Gastroesophageal sphincter (tissue), 4 donors: ENCODE results near the gene CRIP2. TPM values are rescaled to one million over a fixed set of nuclear protein-coding genes. Genes with fewer than 3 reads are reported as not detected.

Source experiments
- ATAC-seq: fragments of 150-250 bp; one replicate; pipeline ENCODE4 v1.9.1; 2016; ENCODE audit warnings: mild to moderate bottlenecking, moderate library complexity
- H3K27ac ChIP-seq, 4 donors: fragments of 200-600 bp; sonication (generic) in 3 of 4; 1 replicate in 3 of 4; 2 replicates in 1 of 4; pipeline ENCODE4 v1.5.1; 2016 to 2019
- H3K27me3 ChIP-seq: fragments of 200-600 bp; sonication (generic); one replicate; pipeline ENCODE4 v1.5.1; 2019
- H3K36me3 ChIP-seq, 2 donors: fragments of 200-600 bp; sonication (generic); one replicate each; pipeline ENCODE4 v1.5.1; 2019; ENCODE audit warnings: control low read depth in 1 of 2
- H3K4me1 ChIP-seq, 3 donors: fragments of 200-600 bp; sonication (generic); 1 replicate in 2 of 3; 2 replicates in 1 of 3; pipeline ENCODE4 v1.5.1; 2016 to 2019; ENCODE audit warnings: control low read depth in 2 of 3
- H3K4me3 ChIP-seq, 2 donors: fragments of 200-600 bp; sonication (generic); one replicate each; pipeline ENCODE4 v1.5.1; 2019; ENCODE audit warnings: mild to moderate bottlenecking in 1 of 2, moderate library complexity in 1 of 2
- H3K9me3 ChIP-seq, 3 donors: fragments of 200-600 bp; sonication (generic); one replicate each; pipeline ENCODE4 v1.5.1; 2017 to 2019; ENCODE audit warnings: control low read depth in 2 of 3
- EP300 ChIP-seq: sonication (generic); formaldehyde crosslinking; IDR thresholded peaks from one replicate; pipeline ENCODE4 v1.6.1; 2017; ENCODE audit warnings: antibody characterized with exemption, mild to moderate bottlenecking
- POLR2A ChIP-seq, 2 donors: fragments of 450-650 bp; IDR thresholded peaks; one replicate each; pipeline ENCODE4 v1.6.1; 2017; ENCODE audit warnings: antibody characterized with exemption in 2 of 2, mild to moderate bottlenecking in 2 of 2, moderate library complexity in 1 of 2
- POLR2AphosphoS5 ChIP-seq: sonication (generic); formaldehyde crosslinking; IDR thresholded peaks from one replicate; pipeline ENCODE4 v1.6.1; 2017; ENCODE audit warnings: antibody characterized with exemption
- WGBS, 2 donors: methylation state at CpG; one replicate each; pipeline ENCODE4 v1.1.5; 2018; ENCODE audit warnings: low coverage in 1 of 2; 5-methylcytosine and 5-hydroxymethylcytosine counted together
- total RNA-seq, 4 donors: library from RNA; depleted of rRNA; stranded (reverse); fragments of >200 nt; gene quantifications; one replicate each; pipeline ENCODE4 v1.1.0, GENCODE V29; 2016
- TF ChIP-seq, protein P1 (sequence below), 4 experiments: fragments of 200-600 bp in 2 of 4; fragments of 450-650 bp in 2 of 4; sonication (generic) in 1 of 4; IDR thresholded peaks; one replicate each; pipeline ENCODE4 v1.5.1; 2017 to 2019; ENCODE audit warnings: antibody characterized with exemption in 4 of 4, mild to moderate bottlenecking in 2 of 4, moderate library complexity in 2 of 4

The CRIP2 gene
- total RNA-seq, 4 donors from 2014 or later = 165 to 518 (median 343) TPM

DNA sequence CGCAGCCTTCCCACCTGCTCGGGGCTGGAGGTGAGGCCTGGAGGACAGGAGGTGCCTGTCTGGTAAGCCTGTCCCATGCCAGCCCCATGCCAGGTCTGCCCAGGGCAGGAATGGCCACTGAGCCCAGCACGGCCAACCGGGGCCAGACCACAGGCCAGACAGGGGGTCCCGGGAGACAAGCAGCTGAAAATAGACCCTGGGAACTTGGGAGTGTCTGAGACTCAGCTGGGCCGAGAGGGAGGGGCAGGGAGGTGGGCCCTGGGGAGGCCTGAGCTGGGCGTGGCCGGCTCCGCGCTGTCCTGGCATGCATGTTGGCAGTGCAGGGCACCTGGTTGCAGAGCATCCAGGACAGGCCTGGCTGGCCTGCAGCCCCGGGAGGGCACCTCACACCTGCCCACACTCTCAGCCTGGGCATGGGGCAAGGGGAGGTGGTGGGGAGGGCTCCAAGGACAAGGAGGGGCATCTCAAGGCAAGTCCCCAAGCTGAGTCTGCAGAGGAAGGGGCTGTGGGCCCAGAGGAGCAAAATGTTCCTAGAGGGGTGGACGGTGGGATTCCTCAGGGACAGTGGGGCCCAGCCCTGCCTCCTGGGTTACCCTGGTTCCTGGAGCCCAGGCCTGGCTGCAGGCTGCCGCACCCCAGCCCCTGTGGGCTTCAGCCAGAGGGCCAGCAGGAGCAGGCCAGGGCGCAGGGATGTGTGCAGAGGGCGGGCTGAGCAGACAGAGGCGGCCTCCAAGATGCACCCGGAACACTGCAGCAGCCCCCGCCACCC, 8.9 kb downstream of the CRIP2 start:
- H3K4me1 ChIP-seq = peaks cover 4 to 100% (median 81%) of the 10 kb centered on the region in 3 donors
- H3K27ac ChIP-seq = peak overlapping the region; percentile 82 to 97 (median 94)
- peaks cover 0 to 17% of the 10 kb centered on the region in 2 donors for H3K36me3 ChIP-seq
- H3K27me3 ChIP-seq = no peaks in the 10 kb centered on the region
- no peaks in the 10 kb centered on the region for H3K9me3 ChIP-seq
- TF ChIP-seq, protein P1, sequence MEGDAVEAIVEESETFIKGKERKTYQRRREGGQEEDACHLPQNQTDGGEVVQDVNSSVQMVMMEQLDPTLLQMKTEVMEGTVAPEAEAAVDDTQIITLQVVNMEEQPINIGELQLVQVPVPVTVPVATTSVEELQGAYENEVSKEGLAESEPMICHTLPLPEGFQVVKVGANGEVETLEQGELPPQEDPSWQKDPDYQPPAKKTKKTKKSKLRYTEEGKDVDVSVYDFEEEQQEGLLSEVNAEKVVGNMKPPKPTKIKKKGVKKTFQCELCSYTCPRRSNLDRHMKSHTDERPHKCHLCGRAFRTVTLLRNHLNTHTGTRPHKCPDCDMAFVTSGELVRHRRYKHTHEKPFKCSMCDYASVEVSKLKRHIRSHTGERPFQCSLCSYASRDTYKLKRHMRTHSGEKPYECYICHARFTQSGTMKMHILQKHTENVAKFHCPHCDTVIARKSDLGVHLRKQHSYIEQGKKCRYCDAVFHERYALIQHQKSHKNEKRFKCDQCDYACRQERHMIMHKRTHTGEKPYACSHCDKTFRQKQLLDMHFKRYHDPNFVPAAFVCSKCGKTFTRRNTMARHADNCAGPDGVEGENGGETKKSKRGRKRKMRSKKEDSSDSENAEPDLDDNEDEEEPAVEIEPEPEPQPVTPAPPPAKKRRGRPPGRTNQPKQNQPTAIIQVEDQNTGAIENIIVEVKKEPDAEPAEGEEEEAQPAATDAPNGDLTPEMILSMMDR (IDR thresholded peaks at IDR 0.05) = no peak
- TF ChIP-seq POLR2A (IDR thresholded peaks at IDR 0.05) (no peak), EP300 (no peak), POLR2AphosphoS5 (no peak)
- no peak overlapping the region for H3K4me3 ChIP-seq
- no CpG with 5 or more reads among the region's 18 CpGs for WGBS, 2 donors
- no peak for ATAC-seq

DNA sequence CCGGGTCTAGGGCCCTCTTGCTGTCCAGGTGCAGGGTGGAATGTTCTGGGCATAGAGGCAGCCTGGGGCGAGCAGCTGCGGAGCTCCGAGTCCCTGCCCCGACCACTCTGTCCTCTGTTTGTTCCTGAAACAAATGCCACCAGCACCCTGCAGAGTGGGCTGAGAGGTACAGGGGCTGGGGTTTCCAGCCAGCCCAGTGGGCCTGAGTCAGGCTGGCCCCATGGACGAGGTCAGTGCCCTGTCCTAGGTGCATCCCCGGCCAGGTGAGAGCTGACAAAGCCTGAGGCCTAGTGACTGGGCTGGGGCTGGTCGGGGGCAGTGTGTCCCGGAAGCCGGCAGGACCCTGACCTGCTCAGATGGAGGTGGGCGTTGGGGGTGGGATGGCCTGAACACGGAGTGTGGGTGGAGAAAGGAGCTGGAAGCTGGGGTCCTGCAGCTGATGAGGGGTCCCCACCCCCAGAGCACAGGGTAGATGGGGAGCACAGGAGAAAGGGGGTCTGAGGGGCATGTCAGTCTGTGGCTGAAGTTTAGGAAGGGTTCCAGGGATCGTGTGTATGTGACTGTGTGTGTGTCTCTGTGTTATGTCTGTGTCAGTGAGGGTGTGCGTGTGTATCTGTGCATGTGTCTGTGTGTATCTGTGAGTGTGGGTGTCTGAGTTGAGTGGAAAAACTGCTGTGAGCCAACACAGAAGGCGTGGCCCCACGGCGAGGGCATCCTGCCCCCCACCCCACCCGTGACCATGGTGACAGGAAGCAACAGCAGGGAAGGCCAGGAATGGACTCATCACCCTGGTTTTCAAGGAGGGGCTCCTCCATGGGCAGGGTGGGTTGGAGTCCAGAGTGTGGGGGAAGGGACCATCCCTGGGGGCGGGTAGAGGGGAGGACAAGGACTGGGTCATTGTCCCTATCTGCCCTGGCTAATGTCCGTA, 9.7 kb downstream of the CRIP2 start:
- Histone ChIP-seq H3K4me3 (no peak overlapping the region), H3K4me1 (peaks cover 4 to 100% (median 89%) of the 10 kb centered on the region in 3 donors), H3K27ac (peak overlapping the region in 3 of 4 donors; percentile 92 to 97 (median 96)), H3K27me3 (no peaks in the 10 kb centered on the region), H3K9me3 (no peaks in the 10 kb centered on the region), H3K36me3 (peaks cover 0 to 9% of the 10 kb centered on the region in 2 donors)
- no peak for ATAC-seq
- no peak for TF ChIP-seq POLR2A (IDR thresholded peaks at IDR 0.05)
- no peak for TF ChIP-seq EP300
- TF ChIP-seq, protein P1 (IDR thresholded peaks at IDR 0.05) = no peak
- TF ChIP-seq POLR2AphosphoS5 = peak; percentile 24
- 0 to 33% methylated on average over 2 to 3 of the region's 20 CpGs for WGBS, 2 donors

DNA sequence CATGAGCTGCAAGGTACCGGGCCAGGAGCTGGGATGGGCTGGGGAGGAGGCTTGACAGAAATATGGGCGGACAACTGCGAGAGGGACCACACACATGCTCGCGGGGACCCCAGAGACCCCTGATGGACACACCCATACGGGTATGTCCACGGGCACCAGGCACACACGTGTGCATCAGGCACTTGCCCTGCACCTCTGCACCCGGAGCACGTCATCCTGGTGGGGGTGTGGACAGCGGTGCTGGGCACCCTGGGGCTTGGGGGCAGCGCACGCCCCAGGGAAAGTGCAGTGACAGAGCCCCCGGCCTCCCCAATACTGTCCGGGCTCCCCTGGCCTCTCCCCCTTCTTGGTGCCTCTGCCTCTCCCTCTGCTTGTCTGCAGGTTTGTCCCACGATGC, 10.4 kb downstream of the CRIP2 start:
- ATAC-seq = no peak
- H3K27ac ChIP-seq = peak overlapping the region in 3 of 4 donors; percentile 92 to 97 (median 96)
- peaks cover 0 to 2% of the 10 kb centered on the region in 2 donors for H3K36me3 ChIP-seq
- H3K4me3 ChIP-seq = no peak overlapping the region
- H3K4me1 ChIP-seq = peaks cover 4 to 100% (median 90%) of the 10 kb centered on the region in 3 donors
- H3K9me3 ChIP-seq = no peaks in the 10 kb centered on the region
- TF ChIP-seq POLR2AphosphoS5 (no peak), EP300 (no peak), POLR2A (IDR thresholded peaks at IDR 0.05) (no peak)
- TF ChIP-seq, protein P1 (IDR thresholded peaks at IDR 0.05) = no peak
- no peaks in the 10 kb centered on the region for H3K27me3 ChIP-seq
- 0% methylated on average over 1 of the region's 16 CpGs; no CpG with 5 or more reads in 1 of the 2 donors for WGBS, 2 donors

DNA sequence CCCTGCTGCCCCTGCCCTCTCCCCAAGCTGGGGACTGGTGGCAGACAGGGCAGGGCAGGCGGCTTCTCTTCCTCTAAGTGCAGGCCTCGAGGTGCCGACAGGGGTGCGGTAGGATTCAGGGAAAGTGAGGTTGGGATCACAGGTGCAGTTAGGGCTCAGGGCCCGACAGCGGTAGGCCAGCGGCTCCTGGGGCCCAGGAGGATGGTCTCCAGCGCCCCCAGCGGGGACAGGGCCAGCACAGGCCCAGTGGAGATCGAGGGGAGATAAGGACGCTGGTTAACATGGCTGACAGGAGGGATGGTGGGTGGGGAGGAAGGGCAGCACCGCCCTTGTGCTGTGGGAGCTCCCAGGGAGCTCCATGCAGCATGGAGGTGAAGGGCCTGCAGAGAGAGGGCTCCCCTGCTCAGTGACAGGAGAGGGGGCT, 11.1 kb downstream of the CRIP2 start:
- Histone ChIP-seq H3K27ac (peak overlapping the region in 3 of 4 donors; percentile 92 to 97 (median 96)), H3K4me3 (peak overlapping the region in 1 of 2 donors; percentile 61)
- WGBS, 2 donors = 34% methylated on average over 8 of the region's 12 CpGs; no CpG with 5 or more reads in 1 of the 2 donors

More for the DNA sequence above, 11.1 kb downstream of the CRIP2 start:
- peaks cover 4 to 95% (median 82%) of the 10 kb centered on the region in 3 donors for H3K4me1 ChIP-seq
- ATAC-seq = no peak
- H3K9me3 ChIP-seq = no peaks in the 10 kb centered on the region
- no peaks in the 10 kb centered on the region for H3K27me3 ChIP-seq
- H3K36me3 ChIP-seq = no peaks in the 10 kb centered on the region
- TF ChIP-seq, protein P1 (IDR thresholded peaks at IDR 0.05) = peak in 1 of 4 experiments; percentile 5
- TF ChIP-seq POLR2A (IDR thresholded peaks at IDR 0.05) (no peak), POLR2AphosphoS5 (no peak), EP300 (no peak)
